Pancreas (tissue), 10 donors: ENCODE measurements around the gene NINL. TPM values are rescaled to one million over a fixed set of nuclear protein-coding genes. Genes with fewer than 3 reads are reported as not detected.
"Not testable (repeated sequence)": the region's sequence is repeated elsewhere in the genome, so short reads cannot be mapped to it uniquely, and the experiment has no call there.

Experiments used
- ATAC-seq, 4 donors: fragments of 200-7000 bp; cut with Tn5 transposase; one replicate each; pipeline versions ENCODE4 v1.8.0 to v1.9.1; 2020; ENCODE audit warnings: mild to moderate bottlenecking in 4 of 4, moderate library complexity in 4 of 4
- DNase-seq, 6 donors: peaks; one replicate each; pipeline ENCODE4 v3.0.0-alpha.2; 2020
- FAIRE-seq: peaks from 2 replicates; lab custom pipeline; 2012; peaks lifted over from hg19 to GRCh38; lab: Jason Lieb, UNC
- H3K27ac ChIP-seq, 4 donors: fragments of 200-600 bp; sonication (generic); 1 replicate in 3 of 4; 2 replicates in 1 of 4; pipeline versions ENCODE4 v1.5.0 to v1.8.0; 2020
- H3K27me3 ChIP-seq, 4 donors: fragments of 200-600 bp; one replicate each; pipeline ENCODE4 v1.8.0; 2021
- H3K36me3 ChIP-seq, 3 donors: fragments of 200-600 bp; sonication (generic) in 1 of 3; one replicate each; pipeline versions ENCODE4 v1.5.0 to v1.8.0; 2020 to 2021
- H3K4me1 ChIP-seq, 3 donors: fragments of 200-600 bp; one replicate each; pipeline ENCODE4 v1.8.0; 2021
- H3K4me3 ChIP-seq, 4 donors: fragments of 200-600 bp; sonication (generic) in 2 of 4; one replicate each; pipeline versions ENCODE4 v1.5.0 to v1.8.0; 2020 to 2021
- H3K9me3 ChIP-seq, 4 donors: fragments of 200-600 bp; one replicate each; pipeline ENCODE4 v1.8.0; 2021
- CTCF ChIP-seq, 4 donors: fragments of 200-600 bp; sonication (generic) in 3 of 4; IDR thresholded peaks; one replicate each; pipeline versions ENCODE4 v1.5.0 to v1.8.0; 2021; ENCODE audit warnings: antibody characterized with exemption in 4 of 4
- WGBS, 2 donors: extraction: QIAGEN DNeasy Blood & Tissue Kit; methylation state at CpG; one replicate each; pipeline ENCODE4 v1.1.7; 2013; 5-methylcytosine and 5-hydroxymethylcytosine counted together
- intact Hi-C, 3 donors: fragments of 100-400 bp; cut with DNase I; formaldehyde crosslinking; loops; one replicate each; pipeline versions ENCODE4 v1.11.1 to v1.14.2; 2022
- polyA plus RNA-seq, 2 donors: library from polyadenylated mRNA; stranded (reverse); fragments of 200-250 nt; gene quantifications; one replicate each; pipeline ENCODE4 v1.2.3, GENCODE V29; 2013
- total RNA-seq, 6 donors: library from RNA; stranded (reverse); fragmentation: NEBNext Ultra II Directional in 4 of 6; extraction: Animal tissue kit (Norgen Biotek cat#: 25700) in 4 of 6; gene quantifications; one replicate each; pipeline versions ENCODE4 v1.2.1 to v1.2.4, GENCODE V29; 2021 to 2023
- donor health status: healthy with polysubstance abuse.
- donor health status: DM: no; HTN: no; CAD: no; lungs with moderate emphysema.
- donor health status: DM: no; HTN: no; CAD: no.
- donor health status: control.
- donor health status: control.
- donor health status: Bipolar disorder and iron deficiency.
- donor health status: DM: yes; HTN: yes; CAD: no.
- donor health status: DM: no; HTN: no; CAD: no.
- donor health status: DM: no; HTN: no; CAD: no.
- donor health status: DM: yes; HTN: yes; CAD: no.

NINL gene
- total RNA-seq (1 to 10 TPM; 5.1 to 9.0 (median 5.5) TPM), polyA plus RNA-seq (10 to 100 TPM; 15.5 to 19.4 TPM)

- DNase-seq (peak; percentile 49 to 83 (median 63)), FAIRE-seq (no peak), ATAC-seq (peak; percentile 86 to 93 (median 91))
- Histone ChIP-seq H3K27ac (peak within 1 kb of the TSS; percentile 45 to 74 (median 58)), H3K4me1 (no peaks in the 10 kb centered on the region), H3K4me3 (peak within 1 kb of the TSS; percentile 55 to 76 (median 62)), H3K36me3 (no peaks in the 10 kb centered on the region), H3K9me3 (no peaks in the 10 kb centered on the region), H3K27me3 (no peaks in the 10 kb centered on the region)
- 1% methylated on average over 67 to 108 of the region's 108 CpGs for WGBS, 2 donors
- intact Hi-C loops: no loop called here
- no peak for TF ChIP-seq CTCF (IDR thresholded peaks at IDR 0.05)
Measured at GRCh38 chr20:25584905-25585704, at the start of gene NINL. NINL (minus strand) TSS chr20:25585531; CDS start chr20:25526587, 58,944 bp downstream.

- ATAC-seq (no peak), FAIRE-seq (no peak), DNase-seq (no peak)
- peaks cover 0 to 9% (median 0%) of the 10 kb centered on the region in 3 donors for H3K36me3 ChIP-seq
- no peak for TF ChIP-seq CTCF (IDR thresholded peaks at IDR 0.05)
- peaks cover 0 to 8% (median 0%) of the 10 kb centered on the region in 4 donors for H3K9me3 ChIP-seq
- WGBS, 2 donors: 68 to 83% methylated on average over 5 of the region's 5 CpGs
- H3K27me3 ChIP-seq: no peaks in the 10 kb centered on the region
- intact Hi-C loops: no loop called here
- H3K4me3 ChIP-seq: no peak overlapping the region
- no peak overlapping the region for H3K27ac ChIP-seq
- H3K4me1 ChIP-seq: no peaks in the 10 kb centered on the region
Measured at GRCh38 chr20:25632940-25633790, 47.8 kb upstream of the NINL start.

GRCh38 chr20:25630615-25631014, 45.3 kb upstream of the NINL start:
- intact Hi-C loops, H3K4me3 ChIP-seq: not testable (repeated sequence)

GRCh38 chr20:25629816-25630499, 44.6 kb upstream of the NINL start:
- no peaks in the 10 kb centered on the region for H3K36me3 ChIP-seq
- no peak overlapping the region for H3K4me3 ChIP-seq
- H3K27me3 ChIP-seq: no peaks in the 10 kb centered on the region
- DNase-seq (no peak), FAIRE-seq (no peak), ATAC-seq (no peak)
- no peak for TF ChIP-seq CTCF (IDR thresholded peaks at IDR 0.05)
- H3K27ac ChIP-seq: no peak overlapping the region
- no peaks in the 10 kb centered on the region for H3K4me1 ChIP-seq
- no peaks in the 10 kb centered on the region for H3K9me3 ChIP-seq
- intact Hi-C loops: no loop called here
- WGBS, 2 donors: 78 to 81% methylated on average over 8 of the region's 8 CpGs

More at GRCh38 chr20:25630615-25631014, 45.3 kb upstream of the NINL start:
- ATAC-seq, FAIRE-seq, H3K9me3 ChIP-seq, H3K4me1 ChIP-seq, H3K27ac ChIP-seq, H3K27me3 ChIP-seq, H3K36me3 ChIP-seq, DNase-seq: not testable (repeated sequence)
- WGBS, 2 donors: 94 to 96% methylated on average over 2 of the region's 2 CpGs

- Histone ChIP-seq H3K4me3 (no peak overlapping the region), H3K9me3 (no peaks in the 10 kb centered on the region), H3K4me1 (peaks cover 0 to 8% (median 6%) of the 10 kb centered on the region in 3 donors), H3K27ac (no peak overlapping the region), H3K36me3 (no peaks in the 10 kb centered on the region), H3K27me3 (no peaks in the 10 kb centered on the region)
- TF ChIP-seq CTCF (IDR thresholded peaks at IDR 0.05): no peak
- DNase-seq (no peak), ATAC-seq (no peak), FAIRE-seq (no peak)
- 83 to 87% methylated on average over 9 of the region's 9 CpGs for WGBS, 2 donors
- intact Hi-C loops: no loop called here
Measured at GRCh38 chr20:25626779-25627178, 41.4 kb upstream of the NINL start.
